GM21381 (cell line): ENCODE measurements around the gene KLHDC8A.
"Not testable (repeated sequence)": the region's sequence is repeated elsewhere in the genome, so short reads cannot be mapped to it uniquely, and the experiment has no call there.

Experiments
- ATAC-seq: cut with Tn5 transposase; IDR thresholded peaks from one replicate; pipeline ENCODE4 v1.9.1; 2021; ENCODE audit warnings: mild to moderate bottlenecking, moderate library complexity; ENCODE audit not compliant: unreplicated experiment

The KLHDC8A gene

DNA sequence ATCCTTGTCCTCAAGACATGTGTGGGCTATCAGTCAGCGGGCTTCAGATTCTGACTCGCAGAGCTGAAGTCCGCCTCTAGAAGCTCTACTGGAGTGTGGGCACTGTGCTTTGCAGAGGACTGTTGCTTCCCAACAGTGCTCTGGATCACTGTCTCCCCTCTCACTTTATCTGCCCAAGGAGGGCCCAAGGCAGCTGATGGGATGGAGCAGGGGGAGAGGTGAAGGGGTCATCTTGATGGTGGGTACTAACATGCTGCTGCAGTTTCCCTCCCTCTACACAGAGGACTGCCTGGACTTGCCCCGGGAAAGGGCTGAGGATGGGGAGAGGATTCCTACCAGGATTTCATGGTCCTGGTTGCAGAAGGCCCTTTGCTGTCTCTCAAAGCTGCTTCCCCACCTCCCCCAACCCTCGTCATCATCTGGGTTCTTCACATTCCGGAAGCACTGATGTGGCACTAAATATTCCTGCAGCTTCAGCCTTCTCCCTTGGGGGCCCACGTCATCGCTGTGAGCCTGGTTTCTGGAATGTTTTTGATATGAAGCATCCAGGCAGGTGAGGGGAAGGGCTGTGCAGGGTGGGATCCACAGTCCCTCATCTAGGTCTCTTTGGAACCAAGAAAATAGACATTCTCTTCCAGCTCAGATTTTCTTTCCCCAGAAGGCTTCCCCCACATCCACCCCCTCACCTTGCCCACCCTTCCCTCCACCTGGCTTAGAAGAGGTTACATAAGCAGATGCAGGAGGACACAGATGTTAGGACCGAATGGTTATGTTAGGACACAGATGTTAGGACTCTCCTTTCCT is 58.3 kb downstream of the KLHDC8A start:
- no peak for ATAC-seq

DNA sequence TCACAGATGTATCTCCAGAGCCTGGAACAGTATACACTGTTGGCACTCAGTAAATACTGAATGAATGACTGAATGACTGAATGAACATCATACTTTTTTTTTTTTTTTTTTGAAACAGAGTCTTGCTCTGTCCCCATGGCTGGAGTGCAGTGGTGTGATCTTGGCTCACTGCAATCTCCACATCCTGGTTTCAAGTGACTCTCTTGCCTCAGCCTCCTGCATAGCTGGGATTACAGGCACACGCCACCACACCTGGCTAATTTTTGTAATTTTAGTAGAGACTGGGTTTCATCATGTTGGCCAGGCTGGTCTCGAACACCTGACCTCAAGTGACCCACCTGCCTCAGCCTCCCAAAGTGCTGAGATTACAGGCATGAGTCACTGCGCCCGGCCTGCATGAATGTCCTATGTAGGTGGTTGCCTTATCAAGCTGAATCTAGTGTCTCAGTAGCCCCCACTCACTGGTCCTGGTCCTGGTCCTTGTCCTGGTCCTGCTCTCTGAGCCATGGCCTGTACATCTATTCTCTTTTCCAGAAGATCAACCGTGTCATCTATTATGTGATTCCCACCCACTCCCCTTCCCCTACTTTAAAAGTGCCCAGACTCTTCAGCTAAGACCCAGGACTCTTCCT is 59.1 kb downstream of the KLHDC8A start:
- ATAC-seq: not testable (repeated sequence)

DNA sequence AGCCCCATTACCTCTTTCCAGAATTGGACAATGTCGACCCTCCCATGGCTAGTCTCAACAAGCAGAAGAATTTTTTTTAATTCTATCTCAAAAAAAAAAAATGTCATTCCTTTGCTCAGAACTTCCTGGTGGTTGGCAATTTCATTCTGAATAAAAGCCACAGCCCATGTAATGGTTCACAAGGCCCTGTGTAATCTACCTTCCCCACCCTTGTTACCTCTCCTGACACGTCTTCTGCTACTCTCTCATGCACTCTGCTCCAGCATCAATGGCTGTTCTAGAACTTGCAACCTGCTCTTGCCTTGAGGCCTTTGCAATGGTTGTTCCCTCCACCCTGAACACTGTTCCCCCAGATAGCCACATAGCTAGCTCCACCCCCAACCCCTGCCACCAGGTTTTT is 60.6 kb downstream of the KLHDC8A start:
- no peak for ATAC-seq

DNA sequence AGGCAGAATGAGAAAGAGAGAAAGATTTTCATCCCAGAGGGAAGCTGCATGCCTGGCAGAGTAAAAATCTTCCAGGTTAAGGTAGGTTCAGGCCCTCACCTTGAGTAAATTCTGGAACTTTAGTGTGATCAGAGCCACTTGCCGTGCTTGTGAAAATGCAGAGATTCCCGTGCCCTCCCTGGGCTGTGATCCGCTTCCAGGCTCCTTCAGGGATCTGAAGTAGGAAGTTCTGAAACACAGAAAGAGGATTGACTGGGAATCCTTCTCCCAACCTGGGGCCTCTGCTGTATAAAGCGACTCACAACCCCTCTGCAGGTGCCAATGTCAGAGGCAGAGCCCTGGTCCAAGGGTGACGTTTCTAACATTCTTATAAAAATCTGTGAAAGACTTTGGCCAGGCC is 61.8 kb downstream of the KLHDC8A start:
- no peak for ATAC-seq

DNA sequence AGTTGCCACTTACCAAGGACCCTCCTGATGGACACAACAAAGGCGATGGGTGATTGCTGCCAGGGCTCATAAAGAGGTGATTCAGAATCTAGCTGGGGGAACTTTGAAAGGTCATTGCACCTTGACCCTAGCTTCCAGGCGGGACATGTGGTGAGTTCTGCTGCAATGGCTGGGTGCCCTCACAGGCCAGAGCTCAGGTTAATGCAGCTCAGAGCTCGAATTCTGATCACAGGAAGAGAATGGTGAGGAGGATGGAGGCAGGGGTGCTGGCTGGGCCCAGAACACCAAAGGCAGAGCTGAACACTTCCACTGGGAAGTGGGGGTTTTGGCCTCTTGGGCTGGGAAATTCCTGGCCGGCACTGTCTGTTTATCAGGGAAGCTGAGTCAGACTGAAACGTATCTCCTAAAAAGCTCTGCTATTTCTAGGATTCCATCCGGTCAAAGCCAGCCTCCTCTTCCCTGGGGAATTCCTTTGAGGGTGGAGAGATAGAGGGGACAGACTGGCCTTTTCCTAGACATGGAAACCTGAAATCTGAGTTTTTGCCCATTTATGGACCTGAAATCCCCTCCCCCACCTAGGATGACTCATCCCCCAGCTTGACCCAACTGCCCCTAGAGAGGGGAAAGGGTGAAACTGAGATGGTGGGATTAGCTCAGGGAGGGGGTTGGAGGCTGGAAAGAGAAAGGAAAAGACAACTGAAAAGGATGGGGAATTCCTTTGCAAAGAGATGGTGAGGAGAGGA is 62.4 kb downstream of the KLHDC8A start:
- ATAC-seq: no peak

DNA sequence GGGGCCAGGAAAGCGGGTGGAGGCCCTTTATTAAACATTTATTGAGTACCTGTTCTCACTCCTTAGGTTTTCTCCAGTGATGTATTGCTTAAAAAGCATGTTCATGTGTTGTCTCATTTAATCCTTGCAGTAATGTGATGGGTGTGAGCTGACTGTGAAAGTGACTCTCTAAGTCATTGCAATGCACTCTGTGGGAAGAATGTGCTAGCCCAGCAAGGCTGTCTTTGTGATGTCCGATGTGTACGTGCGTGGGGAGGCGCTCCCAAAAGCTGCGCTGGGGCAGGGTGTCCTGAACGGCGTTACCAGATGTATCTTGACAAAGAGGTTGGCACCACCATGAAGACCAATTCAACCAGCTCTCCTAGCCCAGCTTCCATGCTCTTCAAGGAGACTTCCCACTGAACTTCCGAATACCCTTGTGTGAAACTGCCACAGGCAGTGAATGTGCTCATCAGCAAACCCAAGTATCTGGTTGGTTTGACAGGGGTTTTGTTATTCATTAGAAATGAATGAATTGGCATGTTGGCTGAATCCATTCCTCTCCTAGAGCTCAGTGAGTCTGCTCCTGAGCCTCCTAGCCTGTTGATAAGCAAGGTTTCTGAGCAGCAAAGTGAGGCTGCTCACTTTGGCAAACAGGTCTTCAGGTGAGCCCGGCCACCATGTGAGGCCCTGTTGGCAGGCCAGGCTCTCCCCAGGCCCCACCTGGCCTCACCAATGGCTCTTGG is 63.2 kb downstream of the KLHDC8A start:
- no peak for ATAC-seq

DNA sequence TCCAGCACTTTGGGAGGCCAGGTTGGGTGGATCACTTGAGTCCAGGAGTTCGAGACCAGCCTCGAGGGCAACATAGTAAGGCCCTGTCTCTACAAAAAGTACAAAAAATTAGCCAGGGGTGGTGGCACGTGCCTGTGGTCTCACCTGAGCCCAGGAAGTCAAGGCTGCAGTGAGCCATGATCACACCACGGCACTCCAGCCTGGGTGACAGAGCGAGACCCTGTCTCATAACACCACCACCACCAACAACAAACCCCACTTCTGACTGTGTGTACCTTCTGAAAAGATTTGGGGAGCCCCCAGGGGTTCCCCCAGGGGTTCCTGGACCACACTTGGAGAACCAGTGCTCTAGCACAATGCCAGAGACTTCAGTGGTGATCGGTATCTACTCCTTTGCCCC is 65.1 kb downstream of the KLHDC8A start:
- no peak for ATAC-seq

DNA sequence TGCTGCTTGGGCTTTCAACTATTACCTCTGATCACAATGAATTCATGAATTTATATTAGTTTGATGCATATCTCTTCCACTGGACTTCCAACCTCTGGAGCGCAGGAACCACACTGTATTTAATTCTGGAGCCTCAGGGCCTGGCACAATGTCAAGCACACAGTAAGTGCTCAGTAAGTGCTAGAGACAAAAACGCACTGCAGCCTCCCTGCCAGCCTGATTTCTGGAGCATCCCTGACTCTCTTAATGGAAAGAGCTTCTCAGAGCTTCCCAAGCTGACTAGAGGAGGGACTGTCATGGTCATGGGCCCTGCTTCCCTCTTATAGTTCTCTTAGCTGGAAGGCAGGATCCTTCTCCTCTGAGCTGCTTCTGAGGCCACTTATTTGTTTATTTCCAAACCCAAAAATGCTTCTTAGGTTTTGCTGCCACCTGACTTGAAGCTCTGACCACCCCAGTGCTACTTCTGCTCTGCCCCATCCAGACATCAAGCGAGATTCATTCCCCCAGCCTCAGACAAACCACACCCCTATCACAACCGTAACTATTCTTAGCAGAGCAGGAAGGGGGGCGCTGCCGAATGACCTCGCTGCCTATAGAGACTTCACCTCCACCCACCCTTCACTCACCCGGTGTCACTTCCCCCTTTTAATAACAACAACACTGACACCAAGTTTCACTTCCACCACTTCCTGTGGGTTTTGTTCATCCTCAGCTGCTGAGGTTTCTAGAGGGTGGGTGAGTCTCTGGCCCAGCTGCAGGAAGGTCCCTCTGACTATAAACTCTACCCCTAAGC is 68.8 kb downstream of the KLHDC8A start:
- peak; percentile 78 for ATAC-seq

DNA sequence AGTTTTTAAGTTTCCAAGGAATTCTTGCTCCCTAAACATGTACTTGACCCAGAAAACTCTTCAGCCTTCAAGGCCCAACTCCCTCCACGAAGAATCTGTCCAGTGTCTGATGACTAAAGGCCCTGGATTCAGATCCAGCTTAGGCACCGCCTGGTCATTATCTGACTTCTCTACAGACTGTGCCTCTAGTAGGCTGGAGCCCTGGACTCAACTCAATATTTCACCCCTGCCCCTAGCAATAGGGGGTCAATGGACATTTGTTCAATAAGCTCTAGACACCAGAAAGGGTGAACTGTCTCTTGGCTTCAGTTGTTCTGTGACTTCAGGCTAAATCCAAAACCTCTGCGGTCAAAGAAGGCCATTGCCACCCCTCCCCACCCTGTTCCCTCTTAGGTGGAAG is 69.6 kb downstream of the KLHDC8A start:
- no peak for ATAC-seq

DNA sequence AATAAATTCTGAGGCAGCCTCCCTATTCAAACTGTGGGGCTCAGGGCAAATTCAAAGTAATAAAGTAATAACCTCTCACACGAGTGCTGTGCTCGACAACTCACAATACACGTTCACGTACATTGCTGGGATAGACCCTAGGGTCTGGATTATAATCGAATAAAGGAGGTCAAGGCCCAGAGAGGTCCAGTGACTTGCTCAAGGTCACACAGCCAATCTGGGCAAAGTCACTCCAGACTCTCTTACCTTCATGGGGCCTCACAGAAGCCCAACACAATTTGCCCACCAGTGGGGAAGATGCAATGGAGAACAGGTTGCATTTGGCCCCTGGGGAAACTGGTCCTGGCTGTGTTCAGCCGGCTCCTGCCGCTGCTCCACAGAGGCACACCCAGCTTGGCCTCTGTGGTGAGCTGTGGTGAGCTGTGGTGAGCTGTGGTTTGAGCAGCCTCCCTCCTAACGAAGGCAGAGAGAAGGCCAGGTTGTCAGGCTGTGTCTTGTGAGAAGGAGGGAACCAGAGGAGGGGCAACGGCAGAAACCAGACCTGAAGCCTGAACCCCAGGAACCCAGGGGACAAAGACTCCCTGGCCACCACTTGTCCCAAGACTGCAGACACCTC is 70.3 kb downstream of the KLHDC8A start:
- peak; percentile 39 for ATAC-seq
